ENCODE results near the gene PFKM. TPM values are rescaled to one million over a fixed set of nuclear protein-coding genes. Genes with fewer than 3 reads are reported as not detected.
"Not testable (repeated sequence)": the region's sequence is repeated elsewhere in the genome, so short reads cannot be mapped to it uniquely, and the experiment has no call there.

PFKM gene
- total RNA-seq, 2 donors from 2014 or later = 80.3 to 81.3 TPM

- Mint-ChIP-seq H3K9me3 (no peaks in the 10 kb centered on the region), H3K27ac (no peak overlapping the region), H3K36me3 (peaks cover 11 to 14% of the 10 kb centered on the region in 2 donors)
- DNase-seq (ENCODE audit: low spot score in 2 of 2) = no peak
- ATAC-seq = no peak
Measured at GRCh38 chr12:48129376-48129775, 10.2 kb downstream of the PFKM start.

GRCh38 chr12:48131517-48131916 is 12.4 kb downstream of the PFKM start:
- no peak for DNase-seq (ENCODE audit: low spot score in 2 of 2)
- H3K9me3 Mint-ChIP-seq = no peaks in the 10 kb centered on the region
- peaks cover 9 to 16% of the 10 kb centered on the region in 2 donors for H3K36me3 Mint-ChIP-seq
- peak overlapping the region in 1 of 2 donors; percentile 17 for H3K27ac Mint-ChIP-seq
- no peak for ATAC-seq

- Mint-ChIP-seq H3K9me3 (no peaks in the 10 kb centered on the region), H3K27ac (no peak overlapping the region), H3K36me3 (peaks cover 6 to 16% of the 10 kb centered on the region in 2 donors)
- DNase-seq (ENCODE audit: low spot score in 2 of 2) = no peak
- ATAC-seq = no peak
Measured at GRCh38 chr12:48132826-48133225, 13.7 kb downstream of the PFKM start.

- Mint-ChIP-seq H3K27ac (peak overlapping the region in 1 of 2 donors; percentile 36), H3K36me3 (peaks cover 6 to 10% of the 10 kb centered on the region in 2 donors), H3K9me3 (no peaks in the 10 kb centered on the region)
- DNase-seq (ENCODE audit: low spot score in 2 of 2) (no peak), ATAC-seq (no peak)
Measured at GRCh38 chr12:48135027-48135426, 15.9 kb downstream of the PFKM start.

- Mint-ChIP-seq H3K27ac (peak overlapping the region; percentile 3 to 55), H3K36me3 (peaks cover 0 to 6% of the 10 kb centered on the region in 2 donors), H3K9me3 (no peaks in the 10 kb centered on the region)
- no peak for DNase-seq (ENCODE audit: low spot score in 2 of 2)
- ATAC-seq = no peak
Measured at GRCh38 chr12:48142818-48143674, 23.9 kb downstream of the PFKM start.

GRCh38 chr12:48143898-48144297 is 24.7 kb downstream of the PFKM start:
- ATAC-seq (no peak), DNase-seq (ENCODE audit: low spot score in 2 of 2) (no peak)
- Mint-ChIP-seq H3K27ac (peak overlapping the region; percentile 3 to 69), H3K9me3 (no peaks in the 10 kb centered on the region), H3K36me3 (peaks cover 0 to 6% of the 10 kb centered on the region in 2 donors)

- Mint-ChIP-seq H3K27ac (no peak overlapping the region), H3K36me3 (peaks cover 0 to 6% of the 10 kb centered on the region in 2 donors), H3K9me3 (no peaks in the 10 kb centered on the region)
- ATAC-seq = no peak
- no peak for DNase-seq (ENCODE audit: low spot score in 2 of 2)
Measured at GRCh38 chr12:48145981-48146380, 26.8 kb downstream of the PFKM start.

- DNase-seq (ENCODE audit: low spot score in 2 of 2) = no peak
- peak overlapping the region; percentile 33 to 34 for H3K27ac Mint-ChIP-seq
- H3K9me3 Mint-ChIP-seq = no peaks in the 10 kb centered on the region
- H3K36me3 Mint-ChIP-seq = no peaks in the 10 kb centered on the region
- ATAC-seq = peak in 1 of 2 donors; percentile 38
Measured at GRCh38 chr12:48151103-48151771, 32.1 kb downstream of the PFKM start.

GRCh38 chr12:48155786-48156185 is 36.6 kb downstream of the PFKM start:
- not testable (repeated sequence) for H3K9me3 Mint-ChIP-seq; H3K36me3 Mint-ChIP-seq; ATAC-seq; DNase-seq (ENCODE audit: low spot score in 2 of 2)
- peak overlapping the region in 1 of 2 donors; percentile 88 for H3K27ac Mint-ChIP-seq

GRCh38 chr12:48156652-48157017 is 37.5 kb downstream of the PFKM start:
- peak overlapping the region; percentile 88 to 95 for H3K27ac Mint-ChIP-seq
- no peak for ATAC-seq

GRCh38 chr12:48157018-48157888 is 38.1 kb downstream of the PFKM start, which contains the start of gene ASB8:
ASB8 (minus strand) TSS chr12:48157515; CDS start chr12:48153496, 4,019 bp downstream.
- Mint-ChIP-seq H3K36me3 (peaks cover 0 to 6% of the 10 kb centered on the region in 2 donors), H3K9me3 (peaks cover 0 to 4% of the 10 kb centered on the region in 2 donors), H3K27ac (peak within 1 kb of the TSS; percentile 88 to 95)
- ATAC-seq (peak; percentile 95 to 96), DNase-seq (ENCODE audit: low spot score in 2 of 2) (peak; percentile 97 to 99)

More at GRCh38 chr12:48156652-48157017, 37.5 kb downstream of the PFKM start:
- Mint-ChIP-seq H3K36me3 (peaks cover 0 to 6% of the 10 kb centered on the region in 2 donors), H3K9me3 (peaks cover 0 to 4% of the 10 kb centered on the region in 2 donors)
- no peak for DNase-seq (ENCODE audit: low spot score in 2 of 2)

- H3K36me3 Mint-ChIP-seq = peaks cover 0 to 6% of the 10 kb centered on the region in 2 donors
- peaks cover 0 to 4% of the 10 kb centered on the region in 2 donors for H3K9me3 Mint-ChIP-seq
- no peak for DNase-seq (ENCODE audit: low spot score in 2 of 2)
- ATAC-seq = peak in 1 of 2 donors; percentile 14
- peak overlapping the region; percentile 85 to 88 for H3K27ac Mint-ChIP-seq
Measured at GRCh38 chr12:48157889-48158370, 38.8 kb downstream of the PFKM start.

GRCh38 chr12:48160046-48160445 is 40.9 kb downstream of the PFKM start:
- H3K27ac Mint-ChIP-seq = peak overlapping the region in 1 of 2 donors; percentile 24
- H3K36me3 Mint-ChIP-seq = peaks cover 0 to 6% of the 10 kb centered on the region in 2 donors
- ATAC-seq (no peak), DNase-seq (ENCODE audit: low spot score in 2 of 2) (no peak)
- H3K9me3 Mint-ChIP-seq = peaks cover 0 to 4% of the 10 kb centered on the region in 2 donors

- H3K27ac Mint-ChIP-seq = no peak overlapping the region
Measured at GRCh38 chr12:48160807-48161206, 41.6 kb downstream of the PFKM start.

GRCh38 chr12:48163150-48163747 is 44.1 kb downstream of the PFKM start:
- H3K36me3 Mint-ChIP-seq = no peaks in the 10 kb centered on the region
- DNase-seq (ENCODE audit: low spot score in 2 of 2) = no peak
- H3K9me3 Mint-ChIP-seq = peaks cover 0 to under 1% of the 10 kb centered on the region in 2 donors
- no peak for ATAC-seq
- H3K27ac Mint-ChIP-seq = no peak overlapping the region

More at GRCh38 chr12:48160807-48161206, 41.6 kb downstream of the PFKM start:
- DNase-seq (ENCODE audit: low spot score in 2 of 2) (no peak), ATAC-seq (no peak)
- Mint-ChIP-seq H3K9me3 (peaks cover 0 to 4% of the 10 kb centered on the region in 2 donors), H3K36me3 (peaks cover 0 to 6% of the 10 kb centered on the region in 2 donors)

GRCh38 chr12:48164451-48164850 is 45.3 kb downstream of the PFKM start:
- DNase-seq (ENCODE audit: low spot score in 2 of 2) (no peak), ATAC-seq (no peak)
- Mint-ChIP-seq H3K27ac (no peak overlapping the region), H3K36me3 (no peaks in the 10 kb centered on the region), H3K9me3 (no peaks in the 10 kb centered on the region)

All from activated naive CD4-positive, alpha-beta T cell treated with anti-CD3 and anti-CD28 coated beads, Interleukin-2, amount 50 U/mL, for 72 hours (primary cell).